CD4-positive, alpha-beta T cell treated with Interleukin-17A for 4 hours (primary cell): ENCODE measurements around the gene SERP1.

Source experiments
- DNase-seq: peaks from one replicate; pipeline ENCODE4 v3.0.0-alpha.2; 2020; ENCODE audit warnings: mixed read lengths

SERP1 gene

GRCh38 chr3:150546226-150547044 is at the start of gene SERP1, which contains the start of gene EIF2A:
SERP1 (minus strand) TSS chr3:150546496; CDS start chr3:150546135, 361 bp downstream.
EIF2A (plus strand) TSS chr3:150546787; CDS start chr3:150546803, 16 bp downstream.
- DNase-seq, result peak; percentile 99

DNA sequence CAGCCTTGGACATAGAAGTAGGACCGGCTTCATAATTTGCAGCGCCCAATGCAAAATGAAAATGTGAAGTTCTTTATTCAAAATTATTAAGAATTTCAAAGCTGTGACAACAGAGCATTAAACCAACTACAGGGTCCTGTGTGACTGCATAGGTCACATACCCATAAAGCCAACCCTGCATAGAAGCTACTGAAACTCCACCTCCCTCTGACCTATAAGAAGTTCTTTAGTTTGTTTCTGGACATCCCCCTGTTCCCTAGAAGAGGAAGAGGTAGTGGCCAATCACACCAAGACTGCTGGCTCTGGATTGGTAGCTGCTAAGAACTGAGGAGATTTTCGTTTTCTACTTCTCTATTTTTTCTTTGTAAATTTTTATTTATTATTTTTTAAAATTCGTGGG is 47.9 kb upstream of the SERP1 start:
- DNase-seq, result no peak

- DNase-seq, result no peak
Measured at GRCh38 chr3:150589759-150590158, 43.5 kb upstream of the SERP1 start.

DNA sequence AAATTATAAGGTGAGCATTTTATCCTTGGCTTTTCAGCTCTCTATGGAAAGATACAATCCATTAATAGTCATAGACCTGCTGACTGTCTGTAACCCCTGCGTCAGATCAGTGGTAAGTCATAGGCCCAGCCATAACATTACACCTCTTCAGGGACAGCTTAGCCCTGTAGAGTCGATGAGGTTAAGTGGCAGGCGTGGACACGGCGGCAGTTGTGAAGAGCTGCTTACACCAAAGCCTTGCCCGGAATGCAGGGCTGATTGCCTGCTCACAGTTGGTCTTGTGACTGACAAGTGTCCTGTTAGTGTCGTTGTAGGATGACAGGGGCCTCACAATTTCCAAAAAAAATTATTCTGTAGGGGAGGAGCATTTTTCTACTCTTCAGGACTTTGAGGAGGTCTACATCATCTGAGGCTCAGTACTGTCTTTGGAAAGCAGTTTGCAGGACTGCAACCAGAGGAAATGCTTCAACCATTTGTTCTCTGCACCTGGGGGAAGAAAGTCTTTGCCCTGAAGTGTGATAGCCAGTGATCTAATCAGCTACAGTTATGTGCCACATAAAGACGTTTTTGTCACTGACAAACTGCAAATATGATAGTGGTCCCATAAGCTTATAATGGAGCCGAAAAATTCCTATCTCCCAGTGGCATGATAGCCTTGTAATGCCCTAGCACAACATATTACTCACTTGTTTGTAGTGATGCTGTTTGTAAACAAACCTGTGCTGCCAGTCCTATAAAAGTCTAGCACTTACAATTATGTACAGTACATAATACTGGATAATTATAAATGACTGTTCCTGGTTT is 41.9 kb upstream of the SERP1 start:
- DNase-seq, result no peak

DNA sequence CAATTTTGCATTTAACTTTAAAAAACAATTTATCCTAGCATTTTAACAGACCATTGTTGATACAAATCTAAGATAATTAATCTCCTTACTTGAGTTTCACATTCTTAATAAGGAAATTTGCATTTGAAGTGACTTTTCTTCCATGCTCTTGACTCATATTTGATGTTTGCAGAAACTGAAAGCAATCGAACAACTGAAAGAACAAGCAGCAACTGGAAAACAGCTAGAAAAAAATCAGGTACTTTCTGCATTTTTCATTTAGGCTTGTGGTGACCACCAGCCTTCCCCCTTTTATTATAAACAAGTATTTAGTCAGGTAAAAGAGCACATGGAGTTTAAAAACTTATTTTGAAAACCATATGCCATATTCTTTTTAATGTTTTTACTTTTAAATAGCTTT is 36.7 kb upstream of the SERP1 start:
- no peak for DNase-seq

DNA sequence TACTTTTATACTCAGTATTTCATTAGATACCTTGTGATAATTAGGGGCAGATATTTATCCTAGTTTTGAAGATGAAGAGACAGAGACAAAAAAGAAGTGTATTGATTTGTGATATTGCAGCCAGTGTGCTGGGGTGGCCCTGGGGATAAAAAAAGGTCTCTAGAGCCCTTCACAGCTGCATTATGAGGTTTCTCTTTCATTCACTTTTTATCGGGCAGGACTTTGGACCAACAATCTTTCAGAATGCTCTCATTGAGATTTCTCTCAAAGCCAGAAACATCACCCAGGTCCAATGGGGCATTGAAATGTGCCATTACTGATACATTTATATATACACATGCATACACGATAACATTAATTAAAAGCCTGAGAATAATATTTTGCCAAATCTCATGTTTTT is 36.3 kb upstream of the SERP1 start:
- DNase-seq, result no peak

- DNase-seq, result no peak
Measured at GRCh38 chr3:150581174-150581573, 34.9 kb upstream of the SERP1 start.

- no peak for DNase-seq
Measured at GRCh38 chr3:150577855-150578254, 31.6 kb upstream of the SERP1 start.

- DNase-seq, result no peak
Measured at GRCh38 chr3:150567328-150567727, 21.0 kb upstream of the SERP1 start.

DNA sequence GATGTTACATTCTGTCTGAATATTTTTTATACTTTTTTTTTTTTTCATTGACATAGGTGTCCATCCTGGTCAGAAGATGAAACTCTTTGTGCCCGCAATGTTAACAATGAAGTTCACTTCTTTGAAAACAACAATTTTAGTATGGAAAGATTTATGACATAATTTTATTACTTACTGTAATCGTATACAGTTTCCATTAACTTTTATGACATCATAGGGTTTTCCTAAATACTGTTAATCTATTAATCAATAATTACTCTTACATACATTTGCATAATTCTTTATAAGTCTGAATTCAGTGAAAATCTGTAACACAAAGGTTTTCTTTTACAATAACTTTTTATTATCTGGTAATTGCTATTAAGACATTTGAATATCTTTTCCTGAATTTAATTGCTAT is 17.9 kb upstream of the SERP1 start:
- DNase-seq, result no peak

DNA sequence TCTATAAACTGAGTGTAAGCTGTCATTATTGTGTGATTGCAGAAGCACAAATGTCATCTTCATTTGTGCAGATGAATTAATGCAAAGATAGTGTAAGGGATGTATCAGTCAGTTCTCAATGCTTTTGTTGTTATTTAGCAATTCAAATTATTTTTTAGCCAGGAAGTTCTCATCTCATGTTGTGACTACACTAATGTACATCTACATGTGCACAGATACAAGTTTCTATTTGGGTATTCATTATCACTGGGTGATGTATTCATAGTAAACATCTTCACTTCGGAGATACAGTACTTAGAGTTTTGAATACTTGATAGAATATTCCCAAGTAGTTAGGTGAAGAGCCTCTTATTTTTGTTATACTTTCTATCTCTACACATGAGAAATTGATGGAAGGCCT is 11.4 kb upstream of the SERP1 start:
- DNase-seq, result no peak

DNA sequence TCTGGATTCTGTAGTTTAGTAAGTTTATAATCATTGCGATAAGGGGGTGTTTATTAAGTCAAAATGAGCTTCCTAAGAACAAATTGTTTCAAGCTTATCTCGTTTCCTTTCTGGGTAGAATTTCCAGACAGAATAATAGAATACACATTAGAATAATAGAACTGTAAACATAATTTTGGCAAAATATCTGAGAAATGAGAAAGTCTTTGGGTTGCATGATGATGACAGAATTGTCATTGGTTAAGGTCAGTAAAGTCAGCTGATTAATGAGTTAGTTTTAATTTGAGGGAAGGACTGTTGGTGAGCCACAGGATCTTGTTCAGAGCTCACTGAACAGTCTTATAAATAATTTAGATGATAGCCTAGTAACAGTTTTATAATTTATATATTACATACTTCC is 10.5 kb upstream of the SERP1 start:
- no peak for DNase-seq

DNA sequence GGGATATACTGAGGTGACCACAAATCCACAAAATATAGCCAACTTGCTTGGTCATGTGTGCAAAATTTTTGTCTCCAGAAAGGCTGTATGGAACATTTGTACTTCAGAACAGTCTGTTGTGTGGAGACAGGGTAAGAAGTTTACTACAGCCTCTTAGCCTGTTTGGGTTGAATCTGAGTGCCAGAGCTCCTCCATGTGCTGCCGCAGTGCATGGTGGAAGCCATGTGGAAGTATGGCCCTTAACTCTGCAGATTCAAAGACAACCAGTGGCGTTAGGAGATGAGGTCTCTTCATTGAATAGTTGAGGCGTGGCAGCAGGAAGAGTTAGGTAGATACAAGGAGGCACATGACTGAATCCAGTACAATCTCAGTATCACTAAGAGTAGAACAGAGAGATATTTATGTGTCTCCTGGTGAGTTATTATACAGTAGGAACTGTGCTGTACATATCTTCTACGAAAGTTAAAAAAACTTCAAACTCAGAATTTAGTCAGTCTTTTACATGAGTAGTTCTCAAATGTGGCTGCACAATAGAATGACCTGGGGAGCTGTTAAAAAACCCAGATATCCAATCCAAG is 9.7 kb upstream of the SERP1 start:
- DNase-seq, result no peak

DNA sequence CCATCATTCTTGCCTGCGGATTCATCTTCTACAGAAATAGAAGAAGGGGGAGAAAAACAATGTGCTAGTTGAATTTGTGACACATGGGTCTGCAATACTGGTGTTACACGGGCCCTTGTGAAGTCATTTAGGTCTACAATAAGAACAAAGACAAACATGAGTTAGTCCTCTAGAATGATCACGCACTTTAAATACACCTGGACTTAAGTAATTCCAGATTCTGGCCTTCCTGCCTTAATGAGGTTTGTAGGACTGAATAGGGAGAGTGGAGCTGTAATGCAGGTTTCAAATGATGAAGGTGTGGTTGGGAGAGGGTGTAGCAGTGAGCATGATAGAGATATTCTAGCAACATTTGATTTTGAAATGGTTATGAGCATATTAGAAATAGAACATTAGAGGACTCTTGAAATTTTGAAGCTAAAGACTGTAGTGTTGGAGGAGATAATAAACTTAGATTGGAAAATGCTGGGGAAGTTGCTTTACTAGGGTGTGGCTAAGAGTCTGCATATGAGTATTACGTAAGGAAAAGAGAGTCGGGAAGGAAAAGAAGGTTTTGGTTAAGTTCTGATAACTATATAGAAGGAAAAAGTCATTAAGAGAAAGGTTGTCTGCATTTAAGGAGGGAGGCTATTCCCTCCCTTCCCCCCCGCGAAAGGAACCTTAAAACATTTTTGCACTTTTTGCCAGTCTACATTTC is 897 bp upstream of the SERP1 start:
- DNase-seq, result no peak

- peak; percentile 60 for DNase-seq
Measured at GRCh38 chr3:150545419-150546225, 674 bp downstream of the SERP1 start.

DNA sequence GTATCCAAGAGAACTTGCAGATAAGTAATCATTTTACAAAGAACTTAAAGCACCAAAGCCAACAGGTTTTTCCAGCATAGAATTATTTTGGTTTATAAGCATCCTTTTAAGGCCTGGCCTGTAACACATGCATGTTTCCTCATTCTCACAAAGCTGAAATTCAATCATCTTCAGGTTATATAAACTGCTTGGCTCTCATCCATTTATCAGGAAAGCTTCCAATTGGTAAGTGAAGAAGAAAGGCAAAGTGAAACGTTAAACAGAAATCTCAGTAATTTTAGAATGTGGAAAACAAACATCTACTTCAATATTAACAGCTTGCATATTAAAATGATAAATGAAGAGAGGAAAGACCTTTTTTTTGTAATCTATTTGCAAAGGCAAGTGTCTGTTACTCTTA is 1.6 kb downstream of the SERP1 start:
- DNase-seq, result no peak

DNA sequence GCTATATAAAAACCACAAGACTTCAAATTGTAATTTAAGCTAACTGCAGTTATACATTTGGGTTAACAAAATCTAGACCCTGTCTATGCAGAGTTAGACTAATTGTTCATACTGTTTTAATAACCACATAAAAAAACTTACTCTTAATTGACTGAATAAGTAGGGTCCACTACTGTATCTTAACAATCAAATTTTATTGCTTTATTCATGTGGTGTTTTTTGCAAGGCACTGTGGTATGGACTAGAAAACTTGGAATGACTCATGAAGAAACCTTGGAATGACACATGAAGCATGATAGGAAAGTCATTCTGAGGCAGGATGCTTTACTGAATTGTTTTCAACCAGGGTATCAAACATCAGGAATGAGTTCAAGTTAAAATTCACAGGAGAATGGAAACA is 2.3 kb downstream of the SERP1 start:
- DNase-seq, result no peak

- DNase-seq, result no peak
Measured at GRCh38 chr3:150543531-150543930, 2.8 kb downstream of the SERP1 start.

DNA sequence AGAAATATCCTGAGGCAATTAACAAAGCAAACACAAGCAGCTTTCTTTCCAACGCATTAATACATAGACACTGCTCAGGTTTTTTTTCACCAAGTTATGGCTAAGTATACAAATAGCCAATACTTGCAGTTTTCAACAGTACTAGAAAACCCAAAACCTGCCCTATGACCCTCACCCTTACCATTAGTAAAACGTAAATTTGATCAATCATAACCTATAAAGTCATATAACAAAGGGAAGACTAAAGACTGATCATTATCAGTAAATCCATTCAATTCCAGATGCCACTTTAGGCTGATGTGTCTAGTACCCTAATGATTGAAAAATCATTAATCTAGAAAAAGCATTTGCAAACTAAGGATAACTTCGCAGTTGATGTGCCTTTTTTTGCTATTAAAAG is 3.2 kb downstream of the SERP1 start:
- no peak for DNase-seq

GRCh38 chr3:150540991-150541390 is 5.3 kb downstream of the SERP1 start:
- no peak for DNase-seq

GRCh38 chr3:150540297-150540696 is 6.0 kb downstream of the SERP1 start:
- no peak for DNase-seq
